Measurements from ENCODE around the gene MDM2. TPM values are rescaled to one million over a fixed set of nuclear protein-coding genes. Genes with fewer than 3 reads are reported as not detected.

Gene MDM2
- total RNA-seq (2021): 159 and 162 TPM in 2 replicates
- long read RNA-seq, full-length matches to known transcripts: 45 of 62 reads
- long read RNA-seq, partial matches to known transcripts: 4 of 62 reads
- long read RNA-seq, other reads (novel, unspliced or antisense): 13 of 62 reads

DNA sequence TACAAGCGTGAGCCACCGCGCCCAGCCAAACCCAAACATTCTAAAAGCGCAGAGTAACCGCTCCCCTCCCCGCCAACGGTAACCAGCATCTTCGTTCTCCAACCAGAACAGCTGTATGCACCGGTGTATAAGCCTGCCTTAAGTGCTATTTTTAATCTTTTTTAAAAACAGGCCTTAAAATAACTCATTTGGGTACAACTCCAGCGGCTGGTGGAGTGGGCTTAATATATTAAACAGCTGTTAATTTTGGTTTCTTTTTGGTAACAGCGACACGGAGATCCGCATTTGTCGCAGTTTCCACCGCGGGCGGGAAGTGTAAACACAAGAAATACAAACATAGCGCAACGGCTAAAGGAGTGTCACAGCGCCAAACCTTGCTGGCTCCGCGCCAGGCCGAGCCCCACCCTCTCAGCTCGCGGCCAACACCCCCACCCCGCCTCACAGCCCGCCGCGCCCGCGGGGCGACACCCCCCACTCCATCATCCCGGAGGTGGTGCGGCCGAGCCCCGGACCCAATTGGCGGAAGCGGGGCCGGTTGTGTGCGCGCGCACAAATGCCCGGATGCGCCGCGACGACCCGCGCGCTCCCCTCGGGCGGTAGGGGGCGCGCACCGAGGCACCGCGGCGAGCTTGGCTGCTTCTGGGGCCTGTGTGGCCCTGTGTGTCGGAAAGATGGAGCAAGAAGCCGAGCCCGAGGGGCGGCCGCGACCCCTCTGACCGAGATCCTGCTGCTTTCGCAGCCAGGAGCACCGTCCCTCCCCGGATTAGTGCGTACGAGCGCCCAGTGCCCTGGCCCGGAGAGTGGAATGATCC lies at the start of gene MDM2:
MDM2 (plus strand) TSS at position 602 of the 812 bp plus-strand sequence. CDS start 301 bp downstream, outside the sequence.
- H3K4ac ChIP-seq (ENCODE audit: low read depth, low read length): peak within 1 kb of the TSS; percentile 95; the same call in 1 of the 2 replicates
- peak within 1 kb of the TSS; percentile 71 for H2BK120ac ChIP-seq (ENCODE audit: low read depth, low read length, poor library complexity, severe bottlenecking)
- H3T11ph ChIP-seq (ENCODE audit: low read length): peak within 1 kb of the TSS; percentile 47
- peak within 1 kb of the TSS; percentile 99 for H4K5ac ChIP-seq (ENCODE audit: insufficient read length, low read depth, low read length)
- Mint-ChIP-seq H3K4me1 (peaks cover 32 to 33% of the 10 kb centered on the region in 2 experiments), H3K9me3 (peaks cover 0 to 2% of the 10 kb centered on the region in 2 experiments; a peak in 2 of 5 replicates), H3K36me3 (ENCODE audit: insufficient read depth in 1 of 3, low read depth in 3 of 3) (peaks cover 17 to 38% (median 34%) of the 10 kb centered on the region in 3 experiments), H3K4me3 (peak within 1 kb of the TSS; percentile 94 to 95), H3K27me3 (ENCODE audit: low read depth) (no peaks in the 10 kb centered on the region), H3K27ac (peak within 1 kb of the TSS; percentile 99)
- no peaks in the 10 kb centered on the region for H3K27me3 ChIP-seq (ENCODE audit: insufficient read depth, low read length)
- peak within 1 kb of the TSS; percentile 98 for H3K9ac ChIP-seq (ENCODE audit: extremely low read depth, insufficient read length, low read length)
- no peak within 1 kb of the TSS for H3K23ac ChIP-seq (ENCODE audit: insufficient read length, low read depth, low read length)
- H2AFZ ChIP-seq (ENCODE audit: low read length): no peak within 1 kb of the TSS
- H3K27ac ChIP-seq (ENCODE audit: insufficient read length, low read depth, low read length): peak within 1 kb of the TSS; percentile 93
- H2BK12ac ChIP-seq (ENCODE audit: insufficient read length, low read depth, low read length): peak within 1 kb of the TSS; percentile 93
- peak within 1 kb of the TSS; percentile 99 for H4K91ac ChIP-seq (ENCODE audit: insufficient read length, low read depth, low read length)
- peaks cover 9% of the 10 kb centered on the region for H3K23me2 ChIP-seq (ENCODE audit: insufficient read length, low read depth, low read length, poor library complexity, severe bottlenecking)
- H3K9me3 ChIP-seq (ENCODE audit: control insufficient read depth, low read depth, low read length): no peaks in the 10 kb centered on the region
- no peak within 1 kb of the TSS for H4K8ac ChIP-seq (replicated peaks; ENCODE audit: insufficient read length, low read depth, low read length)
- no CpG with 5 or more reads among the region's 72 CpGs for WGBS (ENCODE audit: extremely low coverage, insufficient read length, low lambda C conversion rate)
- peak within 1 kb of the TSS; percentile 91; the same call in 1 of the 2 replicates for H2BK15ac ChIP-seq (ENCODE audit: low read depth, low read length)
- H3K14ac ChIP-seq (ENCODE audit: insufficient read depth, low read length): peak within 1 kb of the TSS; percentile 100
- no peak within 1 kb of the TSS for H2BK20ac ChIP-seq (ENCODE audit: low read depth, low read length, poor library complexity, severe bottlenecking)
- peak within 1 kb of the TSS; percentile 99 for H3K18ac ChIP-seq (ENCODE audit: insufficient read length, low read depth, low read length)
- H3K4me2 ChIP-seq (ENCODE audit: insufficient read depth, insufficient read length, low read length): peak within 1 kb of the TSS; percentile 48
- peak; percentile 98 for DNase-seq
- H4K20me1 ChIP-seq (ENCODE audit: control insufficient read depth, insufficient read depth, insufficient read length): no peaks in the 10 kb centered on the region
- H2AK5ac ChIP-seq (ENCODE audit: insufficient read length, low read length): peak within 1 kb of the TSS; percentile 42
- TF ChIP-seq CTCF (conservative IDR thresholded peaks at IDR 0.05): peak; percentile 73
- peaks cover 4% of the 10 kb centered on the region; the same call in 1 of the 2 replicates for H3K4me1 ChIP-seq (ENCODE audit: insufficient read depth, low read length)
- H3K79me1 ChIP-seq (ENCODE audit: insufficient read depth, low read depth, low read length, poor library complexity, severe bottlenecking): no peaks in the 10 kb centered on the region
- no peak within 1 kb of the TSS for H3K56ac ChIP-seq (ENCODE audit: insufficient read length, low read depth, low read length)
- H2BK5ac ChIP-seq (ENCODE audit: insufficient read length, low read length): peak within 1 kb of the TSS; percentile 80
- peaks cover 4% of the 10 kb centered on the region; the same call in 1 of the 2 replicates for H3K79me2 ChIP-seq (ENCODE audit: insufficient read depth, low read length)
